ENCODE measurements around the gene LDLRAD3. TPM values are rescaled to one million over a fixed set of nuclear protein-coding genes. Genes with fewer than 3 reads are reported as not detected.
"Not testable (repeated sequence)": the region's sequence is repeated elsewhere in the genome, so short reads cannot be mapped to it uniquely, and the experiment has no call there.

LDLRAD3 gene
- polyA plus RNA-seq, 1 experiment, result 7.8 TPM

DNA sequence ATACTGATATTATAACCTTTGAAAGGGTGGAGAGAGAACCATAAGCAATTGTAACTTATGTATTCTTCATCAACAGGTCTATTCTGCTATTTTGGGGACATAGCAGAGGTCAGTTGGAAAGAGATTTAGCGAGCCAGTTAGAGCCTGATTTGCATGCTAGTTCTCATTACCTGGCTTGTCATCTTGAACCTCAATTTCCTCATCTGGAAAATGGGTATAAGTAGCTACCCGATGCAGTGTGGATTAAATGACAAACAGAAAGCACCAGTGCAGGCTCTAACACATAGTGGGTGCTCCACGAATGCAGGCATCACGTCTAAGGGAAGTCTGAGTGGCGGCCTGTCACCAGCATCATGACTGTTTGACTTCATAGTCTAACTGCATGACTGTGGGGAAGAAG lies 67.7 kb downstream of the LDLRAD3 start:
- Histone ChIP-seq H3K27ac (ENCODE audit: low read depth, low read length) (no peak overlapping the region), H3K9me3 (ENCODE audit: control insufficient read depth, insufficient read depth, low read length) (no peaks in the 10 kb centered on the region), H3K4me3 (ENCODE audit: low read depth, low read length) (no peak overlapping the region), H3K27me3 (ENCODE audit: control insufficient read depth, insufficient read depth, low read length) (no peaks in the 10 kb centered on the region)
- DNase-seq (ENCODE audit: low read depth, low spot score), result no peak
- POLR2A ChIA-PET, result no interaction called here
- TF ChIP-seq, protein P1, sequence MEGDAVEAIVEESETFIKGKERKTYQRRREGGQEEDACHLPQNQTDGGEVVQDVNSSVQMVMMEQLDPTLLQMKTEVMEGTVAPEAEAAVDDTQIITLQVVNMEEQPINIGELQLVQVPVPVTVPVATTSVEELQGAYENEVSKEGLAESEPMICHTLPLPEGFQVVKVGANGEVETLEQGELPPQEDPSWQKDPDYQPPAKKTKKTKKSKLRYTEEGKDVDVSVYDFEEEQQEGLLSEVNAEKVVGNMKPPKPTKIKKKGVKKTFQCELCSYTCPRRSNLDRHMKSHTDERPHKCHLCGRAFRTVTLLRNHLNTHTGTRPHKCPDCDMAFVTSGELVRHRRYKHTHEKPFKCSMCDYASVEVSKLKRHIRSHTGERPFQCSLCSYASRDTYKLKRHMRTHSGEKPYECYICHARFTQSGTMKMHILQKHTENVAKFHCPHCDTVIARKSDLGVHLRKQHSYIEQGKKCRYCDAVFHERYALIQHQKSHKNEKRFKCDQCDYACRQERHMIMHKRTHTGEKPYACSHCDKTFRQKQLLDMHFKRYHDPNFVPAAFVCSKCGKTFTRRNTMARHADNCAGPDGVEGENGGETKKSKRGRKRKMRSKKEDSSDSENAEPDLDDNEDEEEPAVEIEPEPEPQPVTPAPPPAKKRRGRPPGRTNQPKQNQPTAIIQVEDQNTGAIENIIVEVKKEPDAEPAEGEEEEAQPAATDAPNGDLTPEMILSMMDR (IDR thresholded peaks at IDR 0.05; ENCODE audit: low read depth, low read length), result no peak
- CTCF ChIA-PET, result interaction anchor here (1.3 kb wide), 1 partner anchor 120 kb away, joined by 3 read pairs; no protein-coding TSS in a partner anchor

DNA sequence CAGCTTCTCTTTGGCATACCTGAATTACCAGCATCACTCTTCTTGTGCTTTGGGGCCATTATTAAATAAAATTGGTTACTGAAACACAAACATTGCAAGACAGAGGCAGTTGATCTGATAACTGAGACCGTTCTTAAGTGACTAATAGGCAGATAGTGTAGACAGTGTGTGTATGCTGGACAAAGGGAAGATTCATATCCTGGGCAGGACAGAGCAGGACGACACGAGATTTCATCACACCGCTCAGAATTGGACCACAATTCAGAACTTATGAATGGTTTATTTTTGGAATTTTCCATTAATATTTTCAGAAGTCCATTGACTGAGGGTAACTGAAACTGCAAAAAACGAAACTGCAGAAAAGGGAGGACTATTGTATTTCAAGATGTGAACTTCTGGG lies 68.6 kb downstream of the LDLRAD3 start:
- H3K9me3 ChIP-seq (ENCODE audit: control insufficient read depth, insufficient read depth, low read length), result no peaks in the 10 kb centered on the region
- TF ChIP-seq, protein P1 (IDR thresholded peaks at IDR 0.05; ENCODE audit: low read depth, low read length), result no peak
- no peak overlapping the region for H3K4me3 ChIP-seq (ENCODE audit: low read depth, low read length)
- DNase-seq (ENCODE audit: low read depth, low spot score), result no peak
- CTCF ChIA-PET, result no interaction called here
- no peak overlapping the region for H3K27ac ChIP-seq (ENCODE audit: low read depth, low read length)
- POLR2A ChIA-PET, result no interaction called here
- H3K27me3 ChIP-seq (ENCODE audit: control insufficient read depth, insufficient read depth, low read length), result no peaks in the 10 kb centered on the region

DNA sequence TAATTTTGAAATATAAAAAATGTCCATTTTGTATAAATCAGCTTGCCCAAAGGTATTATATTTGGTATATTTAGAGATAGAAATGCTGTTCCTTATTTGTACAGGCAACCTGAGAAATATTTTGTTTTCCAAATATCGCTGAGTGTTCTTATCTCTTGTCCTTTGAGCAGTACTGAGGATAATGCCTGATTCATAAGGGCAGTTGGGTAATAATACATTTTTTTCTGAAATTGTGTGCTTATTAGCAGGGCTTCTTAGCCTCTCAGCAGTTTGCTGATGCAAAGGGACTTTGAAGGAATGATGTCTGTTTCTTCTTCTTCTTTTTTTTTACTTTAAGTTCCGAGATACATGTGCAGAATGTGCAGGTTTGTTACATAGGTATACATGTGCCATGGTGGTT lies 69.1 kb downstream of the LDLRAD3 start:
- Histone ChIP-seq H3K4me3 (ENCODE audit: low read depth, low read length) (no peak overlapping the region), H3K9me3 (ENCODE audit: control insufficient read depth, insufficient read depth, low read length) (no peaks in the 10 kb centered on the region), H3K27ac (ENCODE audit: low read depth, low read length) (no peak overlapping the region), H3K27me3 (ENCODE audit: control insufficient read depth, insufficient read depth, low read length) (no peaks in the 10 kb centered on the region)
- TF ChIP-seq, protein P1 (IDR thresholded peaks at IDR 0.05; ENCODE audit: low read depth, low read length), result no peak
- ChIA-PET CTCF (no interaction called here), POLR2A (no interaction called here)
- no peak for DNase-seq (ENCODE audit: low read depth, low spot score)

DNA sequence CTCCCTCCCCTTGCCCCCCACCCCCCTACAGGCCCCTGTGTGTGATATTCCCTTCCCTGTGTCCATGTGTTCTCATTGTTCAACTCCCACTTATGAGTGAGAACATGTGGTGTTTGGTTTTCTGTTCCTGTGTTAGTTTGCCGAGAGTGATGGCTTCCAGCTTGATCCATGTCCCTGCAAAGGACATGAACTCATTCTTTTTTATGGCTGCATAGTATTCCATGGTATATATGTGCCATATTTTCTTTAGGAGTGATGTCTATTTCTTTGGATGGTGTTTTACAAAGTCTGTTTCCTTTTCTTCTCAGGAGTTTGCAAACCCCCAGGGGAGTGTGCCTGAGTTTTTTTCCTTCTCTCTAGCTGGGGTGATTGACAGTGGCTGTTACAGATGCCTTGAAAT lies 69.6 kb downstream of the LDLRAD3 start:
- POLR2A ChIA-PET; H3K27ac ChIP-seq (ENCODE audit: low read depth, low read length); DNase-seq (ENCODE audit: low read depth, low spot score); H3K9me3 ChIP-seq (ENCODE audit: control insufficient read depth, insufficient read depth, low read length); H3K27me3 ChIP-seq (ENCODE audit: control insufficient read depth, insufficient read depth, low read length); H3K4me3 ChIP-seq (ENCODE audit: low read depth, low read length): not testable (repeated sequence)
- CTCF ChIA-PET, result interaction anchor here (0.6 kb wide), 1 partner anchor 525 kb away, joined by 3 read pairs; no protein-coding TSS in a partner anchor

DNA sequence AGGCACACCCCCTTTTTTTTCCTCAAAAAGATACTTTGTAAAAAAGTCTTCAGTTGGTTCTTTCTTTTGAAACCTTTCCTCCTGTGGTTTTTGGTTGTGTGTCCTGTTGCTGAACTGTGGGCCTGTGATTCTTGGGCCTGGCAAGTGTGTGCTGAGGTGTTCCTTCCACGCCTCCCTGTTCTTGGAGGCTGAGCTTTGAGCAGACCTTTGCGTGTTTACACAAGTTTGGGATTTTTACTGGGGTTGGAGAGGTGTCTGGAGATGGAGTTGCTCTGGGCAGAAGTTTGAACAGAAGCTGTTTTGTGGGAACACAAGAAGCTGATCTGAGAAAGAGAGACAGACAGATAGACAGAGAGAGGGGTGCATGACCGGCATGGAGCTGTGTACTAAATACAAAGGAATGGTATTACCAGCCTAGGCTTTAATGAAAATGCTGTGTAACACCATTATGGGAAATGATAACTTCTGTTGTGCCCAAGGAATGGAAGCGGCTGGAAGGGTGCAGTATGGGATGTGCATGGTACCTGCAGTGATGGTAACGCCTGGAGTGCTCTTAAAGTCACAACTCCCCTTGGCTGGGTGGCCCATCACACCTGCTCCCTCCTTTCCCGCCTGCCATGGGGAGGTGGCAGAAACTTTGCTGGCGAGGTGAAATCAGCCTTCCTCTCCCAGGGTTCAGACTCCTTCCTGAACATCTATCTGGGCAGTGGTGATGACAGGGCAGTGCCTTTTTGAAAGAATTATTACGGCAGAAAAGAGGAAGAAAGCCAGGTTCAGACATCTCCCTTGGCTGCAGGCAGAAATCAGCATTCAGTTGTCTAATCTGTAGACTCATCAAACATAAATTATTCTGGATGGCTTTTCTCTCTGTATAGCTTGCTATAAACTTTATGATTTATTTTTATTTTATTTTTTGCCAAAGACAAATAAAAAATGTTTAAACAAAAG lies 70.4 kb downstream of the LDLRAD3 start:
- TF ChIP-seq, protein P1 (IDR thresholded peaks at IDR 0.05; ENCODE audit: low read depth, low read length), result no peak
- no peak for DNase-seq (ENCODE audit: low read depth, low spot score)
- ChIA-PET POLR2A (no interaction called here), CTCF (interaction anchor here (0.6 to 0.9 kb wide), 2 partner anchors 28 to 526 kb away, joined by 3 read pairs; no protein-coding TSS in a partner anchor)
- Histone ChIP-seq H3K27me3 (ENCODE audit: control insufficient read depth, insufficient read depth, low read length) (no peaks in the 10 kb centered on the region), H3K27ac (ENCODE audit: low read depth, low read length) (no peak overlapping the region), H3K9me3 (ENCODE audit: control insufficient read depth, insufficient read depth, low read length) (no peaks in the 10 kb centered on the region), H3K4me3 (ENCODE audit: low read depth, low read length) (no peak overlapping the region)
